GM18909 (cell line): Measurements from ENCODE around the gene MGA.
A peak's percentile ranks its signal among the peaks of the same experiment; 100 is the strongest.

Source experiments
- ATAC-seq: cut with Tn5 transposase; IDR thresholded peaks from one replicate; pipeline ENCODE4 v1.9.1; 2021; ENCODE audit warnings: mild to moderate bottlenecking; ENCODE audit not compliant: unreplicated experiment, poor library complexity

Gene MGA

GRCh38 chr15:41801850-41802455 is 141.7 kb downstream of the MGA start:
- ATAC-seq = no peak

- no peak for ATAC-seq
These were observed 144.2 kb downstream of the MGA start for GRCh38 chr15:41804361-41804760.

GRCh38 chr15:41804916-41805666 is 144.9 kb downstream of the MGA start:
- ATAC-seq = no peak

GRCh38 chr15:41805711-41806110 is 145.5 kb downstream of the MGA start:
- ATAC-seq = no peak

- ATAC-seq = no peak
These were observed 146.3 kb downstream of the MGA start for GRCh38 chr15:41806291-41807181.

- ATAC-seq = no peak
These were observed 148.9 kb downstream of the MGA start for GRCh38 chr15:41809121-41809520.

GRCh38 chr15:41809526-41810220 is 149.5 kb downstream of the MGA start:
- no peak for ATAC-seq

- ATAC-seq = no peak
These were observed 150.6 kb downstream of the MGA start for GRCh38 chr15:41810651-41811431.

- ATAC-seq = peak; percentile 62
These were observed 151.4 kb downstream of the MGA start for GRCh38 chr15:41811432-41812195.

- ATAC-seq = no peak
These were observed 152.7 kb downstream of the MGA start for GRCh38 chr15:41812820-41813375.

GRCh38 chr15:41813426-41813825 is 153.2 kb downstream of the MGA start:
- ATAC-seq = no peak

GRCh38 chr15:41814534-41814933 is 154.3 kb downstream of the MGA start:
- no peak for ATAC-seq

- ATAC-seq = no peak
These were observed 156.6 kb downstream of the MGA start for GRCh38 chr15:41816788-41817187.

- ATAC-seq = no peak
These were observed 157.1 kb downstream of the MGA start for GRCh38 chr15:41817327-41817726.

- ATAC-seq = no peak
These were observed 157.6 kb downstream of the MGA start for GRCh38 chr15:41817781-41818180.

GRCh38 chr15:41819455-41820050 is 159.3 kb downstream of the MGA start:
- ATAC-seq = no peak

GRCh38 chr15:41820791-41821423 is 160.7 kb downstream of the MGA start:
- no peak for ATAC-seq

GRCh38 chr15:41821831-41822230 is 161.6 kb downstream of the MGA start:
- no peak for ATAC-seq
